Neural cell (in vitro differentiated cells): ENCODE results near the gene PRKCZ. TPM values are rescaled to one million over a fixed set of nuclear protein-coding genes. Genes with fewer than 3 reads are reported as not detected.

Source experiments
- H2AFZ ChIP-seq: fragments of 200-600, 300-800 bp; sonication (generic), shearing (Covaris generic); 2 replicates; pipeline ENCODE4 v1.6.0; 2014; ENCODE audit warnings: low read depth, mild to moderate bottlenecking, antibody characterized with exemption, low read length, moderate library complexity
- H3F3A ChIP-seq: fragments of 200-600 bp; shearing (Covaris generic); 2 replicates; pipeline ENCODE4 v1.6.1; 2016; ENCODE audit warnings: mild to moderate bottlenecking, moderate library complexity, mixed read lengths, antibody characterized with exemption, low read length; ENCODE audit not compliant: insufficient read depth, poor library complexity, severe bottlenecking
- H3K27ac ChIP-seq: fragments of 200-600, 300-800 bp; sonication (generic), shearing (Covaris generic); 2 replicates; pipeline ENCODE4 v1.5.1; 2014; ENCODE audit warnings: mild to moderate bottlenecking, low read length, moderate library complexity
- H3K27me3 ChIP-seq: fragments of 300-800, 200-600 bp; sonication (generic), shearing (Covaris generic); 2 replicates; pipeline ENCODE4 v1.6.0; 2014; ENCODE audit warnings: mild to moderate bottlenecking, low read depth, low read length, moderate library complexity; ENCODE audit not compliant: insufficient read depth
- H3K36me3 ChIP-seq: fragments of 300-800, 200-600 bp; sonication (generic), shearing (Covaris generic); 2 replicates; pipeline ENCODE4 v1.5.1; 2014; ENCODE audit warnings: mild to moderate bottlenecking, antibody characterized with exemption, low read length, moderate library complexity; ENCODE audit not compliant: insufficient read depth
- H3K4me2 ChIP-seq: fragments of 300-800, 200-600 bp; sonication (generic), shearing (Covaris generic); 2 replicates; pipeline ENCODE4 v1.6.0; 2014; ENCODE audit warnings: mild to moderate bottlenecking, low read length
- H3K4me3 ChIP-seq: fragments of 300-800, 200-600 bp; sonication (generic), shearing (Covaris generic); 2 replicates; pipeline ENCODE4 v1.5.1; 2014; ENCODE audit warnings: mild to moderate bottlenecking, low read length, moderate library complexity
- H3K79me2 ChIP-seq: fragments of 200-600 bp; shearing (Covaris generic); replicated peaks from 2 replicates; pipeline ENCODE4 v1.6.0; 2014; ENCODE audit warnings: mild to moderate bottlenecking, low read length, moderate library complexity; ENCODE audit not compliant: insufficient read depth
- H3K9ac ChIP-seq: fragments of 300-800, 200-600 bp; sonication (generic), shearing (Covaris generic); 2 replicates; pipeline ENCODE4 v1.6.1; 2016; ENCODE audit warnings: mild to moderate bottlenecking, low read length, mixed read lengths
- H3K9me2 ChIP-seq: fragments of 200-600 bp; shearing (Covaris generic); 2 replicates; pipeline ENCODE4 v1.6.1; 2016; ENCODE audit warnings: mild to moderate bottlenecking, low read length, mixed read lengths; ENCODE audit not compliant: insufficient read depth
- H3K9me3 ChIP-seq: fragments of 200-600, 300-800 bp; sonication (generic), shearing (Covaris generic); 2 replicates; pipeline ENCODE4 v1.6.1; 2016; ENCODE audit warnings: mild to moderate bottlenecking, mixed run types, low read length, moderate library complexity, mixed read lengths
- H4K20me1 ChIP-seq: fragments of 200-600 bp; shearing (Covaris generic); 2 replicates; pipeline ENCODE4 v1.6.1; 2016; ENCODE audit warnings: mild to moderate bottlenecking, mixed run types; ENCODE audit not compliant: insufficient read depth
- CTCF ChIP-seq: fragments of 450-650 bp; IDR thresholded peaks from 2 replicates; pipeline ENCODE4 v1.5.1; 2014; ENCODE audit warnings: antibody characterized with exemption, mild to moderate bottlenecking, moderate library complexity; ENCODE audit not compliant: poor library complexity, severe bottlenecking
- EP300 ChIP-seq: fragments of 450-650 bp; conservative IDR thresholded peaks from 2 replicates; pipeline ENCODE4 v1.6.1; 2014; ENCODE audit warnings: antibody characterized with exemption, mild to moderate bottlenecking, moderate library complexity; ENCODE audit not compliant: poor library complexity, severe bottlenecking
- EZH2 ChIP-seq: fragments of 200-600, 300-800 bp; shearing (Covaris generic), sonication (generic); IDR thresholded peaks from 2 replicates; pipeline ENCODE4 v1.6.1; 2014; ENCODE audit warnings: antibody characterized with exemption, low read length, borderline replicate concordance, mild to moderate bottlenecking; ENCODE audit not compliant: insufficient read depth, poor library complexity, severe bottlenecking
- RAD21 ChIP-seq: fragments of 450-650 bp; conservative IDR thresholded peaks from 2 replicates; pipeline ENCODE4 v1.6.1; 2014; ENCODE audit warnings: antibody characterized with exemption, mild to moderate bottlenecking, moderate library complexity
- REST ChIP-seq: IDR thresholded peaks from 2 replicates; pipeline ENCODE4 v1.6.1; 2012; ENCODE audit warnings: borderline replicate concordance
- SMC3 ChIP-seq: fragments of 450-650 bp; conservative IDR thresholded peaks from 2 replicates; pipeline ENCODE4 v1.6.1; 2014; ENCODE audit warnings: antibody characterized with exemption, mild to moderate bottlenecking, moderate library complexity; ENCODE audit not compliant: poor library complexity
- TAF1 ChIP-seq: IDR thresholded peaks from 2 replicates; pipeline ENCODE4 v1.6.1; 2012; ENCODE audit warnings: low read depth
- polyA plus RNA-seq: library from polyadenylated mRNA; depleted of rRNA; stranded (reverse); fragments of >200 nt; gene quantifications from 2 replicates; pipeline ENCODE4 v1.2.3, GENCODE V29; 2014

PRKCZ gene
- polyA plus RNA-seq, 1 donor from 2014 or later = 54.9 TPM

GRCh38 chr1:2045468-2046173, 4.6 kb upstream of the PRKCZ start (continued):
- no peak for TF ChIP-seq CTCF
- no peak for TF ChIP-seq RAD21
- no peak for TF ChIP-seq EP300

GRCh38 chr1:2046174-2046917, 3.9 kb upstream of the PRKCZ start:
- H3K4me3 ChIP-seq = no peak overlapping the region
- H3K27ac ChIP-seq = no peak overlapping the region
- H3K9me2 ChIP-seq = no peaks in the 10 kb centered on the region
- H3K4me2 ChIP-seq = no peak overlapping the region
- H3K9me3 ChIP-seq = no peaks in the 10 kb centered on the region
- no peaks in the 10 kb centered on the region for H3K36me3 ChIP-seq
- H3F3A ChIP-seq = no peaks in the 10 kb centered on the region
- H2AFZ ChIP-seq = no peak overlapping the region
- peaks cover 41% of the 10 kb centered on the region for H3K27me3 ChIP-seq
- no peaks in the 10 kb centered on the region for H4K20me1 ChIP-seq
- TF ChIP-seq TAF1 = no peak
- peak; percentile 22 for TF ChIP-seq RAD21
- no peak for TF ChIP-seq EZH2
- TF ChIP-seq CTCF = peak; percentile 51
- no peak for TF ChIP-seq SMC3
- H3K79me2 ChIP-seq = no peaks in the 10 kb centered on the region
- H3K9ac ChIP-seq = no peak overlapping the region

GRCh38 chr1:2046953-2047748, 3.1 kb upstream of the PRKCZ start:
- Histone ChIP-seq H3F3A (no peaks in the 10 kb centered on the region), H3K9me3 (no peaks in the 10 kb centered on the region), H3K79me2 (no peaks in the 10 kb centered on the region), H2AFZ (no peak overlapping the region), H3K4me2 (no peak overlapping the region), H3K27ac (no peak overlapping the region), H3K36me3 (no peaks in the 10 kb centered on the region), H3K9me2 (no peaks in the 10 kb centered on the region), H3K27me3 (peaks cover 50% of the 10 kb centered on the region), H3K9ac (no peak overlapping the region), H4K20me1 (no peaks in the 10 kb centered on the region), H3K4me3 (no peak overlapping the region)
- no peak for TF ChIP-seq SMC3
- no peak for TF ChIP-seq TAF1
- no peak for TF ChIP-seq REST
